Measurements from ENCODE around the gene ZNF524.

DNA sequence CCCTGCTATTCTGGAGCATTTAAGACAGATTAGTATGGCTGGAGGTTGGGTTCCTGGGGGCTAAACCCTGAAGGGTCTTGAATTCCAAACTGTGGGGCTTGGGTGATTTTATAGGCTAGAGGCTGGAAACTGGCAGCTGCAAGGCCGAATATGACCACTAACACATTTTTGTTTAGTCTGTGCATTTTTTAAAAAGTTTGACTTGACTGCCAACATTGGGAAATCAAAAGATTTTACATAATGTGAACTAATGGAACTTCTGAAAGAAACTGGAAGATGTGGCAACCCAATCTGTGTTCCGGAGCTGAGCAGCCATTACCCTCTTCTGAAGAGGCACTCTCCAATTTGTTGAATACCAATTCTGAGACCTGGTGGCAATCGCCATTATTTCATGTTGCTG, 19.2 kb downstream of the ZNF524 start:
- TF ChIP-seq GATA2 (IDR thresholded peaks at IDR 0.05; ENCODE audit: low read depth, low read length) (no peak), GATA3 (IDR thresholded peaks at IDR 0.05; ENCODE audit: low read depth, low read length) (no peak)

Data from SH-SY5Y (cell line).